Measurements from ENCODE around the gene C5orf24. TPM values are rescaled to one million over a fixed set of nuclear protein-coding genes. Genes with fewer than 3 reads are reported as not detected.
"Not testable (repeated sequence)": the region's sequence is repeated elsewhere in the genome, so short reads cannot be mapped to it uniquely, and the experiment has no call there.

C5orf24 gene
- total and polyA plus RNA-seq, 4 experiments from 2014 or later: 9.2 to 33.9 (median 21.3) TPM

DNA sequence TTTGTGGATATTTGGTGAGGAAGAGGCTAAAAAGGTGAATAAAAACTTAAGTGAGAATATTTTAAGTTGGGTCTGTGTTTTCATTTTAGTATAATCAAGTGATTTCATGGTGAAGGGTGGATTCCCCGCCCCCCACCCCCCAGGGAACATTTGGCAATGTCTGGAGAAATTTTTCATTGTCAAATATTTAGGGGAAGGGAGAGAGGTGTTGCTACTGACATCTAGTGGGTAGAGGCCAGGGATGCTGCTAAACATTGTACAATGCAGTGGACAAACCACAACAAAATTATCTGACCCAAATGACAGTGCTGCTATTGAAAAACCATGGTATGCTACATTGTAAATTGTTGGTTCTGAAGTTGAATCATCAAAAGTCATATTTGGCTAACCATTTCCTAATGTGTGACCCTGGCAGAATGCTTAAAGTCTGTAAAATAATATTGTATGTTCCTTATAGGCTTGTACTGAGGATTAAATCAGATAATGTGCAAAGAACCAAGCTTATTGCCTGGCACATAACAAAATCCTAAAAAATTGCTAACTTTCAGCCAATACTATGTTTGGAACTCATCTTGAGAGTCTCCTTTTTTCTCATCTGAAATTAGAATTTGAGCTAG, 5.6 kb downstream of the C5orf24 start:
- H3K4me1 Mint-ChIP-seq: peaks cover 15 to 58% (median 36%) of the 10 kb centered on the region in 4 donors
- Histone ChIP-seq H3K36me3 (ENCODE audit: insufficient read depth, low read length) (peaks cover 18% of the 10 kb centered on the region), H3K4me1 (ENCODE audit: insufficient read depth, low read length) (peaks cover 21% of the 10 kb centered on the region), H3K27ac (ENCODE audit: low read depth, low read length) (no peak overlapping the region), H3K4me3 (ENCODE audit: low read length in 2 of 2) (no peak overlapping the region), H3K27me3 (ENCODE audit: insufficient read depth, low read length) (no peaks in the 10 kb centered on the region), H3K9me3 (ENCODE audit: control insufficient read depth in 1 of 2, low read length in 2 of 2) (no peaks in the 10 kb centered on the region)
- H3K27me3 Mint-ChIP-seq: no peaks in the 10 kb centered on the region
- H3K9me3 Mint-ChIP-seq: no peaks in the 10 kb centered on the region
- POLR2A ChIA-PET (ENCODE audit: partially characterized antibody): interaction anchor here (1.2 kb wide), 1 partner anchor 94 kb away, joined by 3 read pairs; no protein-coding TSS in a partner anchor
- CTCF ChIA-PET (ENCODE audit: partially characterized antibody): interaction anchor here (0.7 to 1.5 kb wide), 5 partner anchors 9 to 113 kb away, joined by 3 to 4 read pairs (median 3); partner anchors contain the start of gene CAMLG
- H3K36me3 Mint-ChIP-seq: peaks cover 14 to 46% of the 10 kb centered on the region in 2 donors
- peak overlapping the region in 1 of 8 donors; percentile 30 for H3K4me3 Mint-ChIP-seq
- H3K27ac Mint-ChIP-seq: peak overlapping the region in 5 of 7 donors; percentile 29 to 80 (median 57)
- intact Hi-C loops (cut with micrococcal nuclease): no loop called here
- DNase-seq: no peak

DNA sequence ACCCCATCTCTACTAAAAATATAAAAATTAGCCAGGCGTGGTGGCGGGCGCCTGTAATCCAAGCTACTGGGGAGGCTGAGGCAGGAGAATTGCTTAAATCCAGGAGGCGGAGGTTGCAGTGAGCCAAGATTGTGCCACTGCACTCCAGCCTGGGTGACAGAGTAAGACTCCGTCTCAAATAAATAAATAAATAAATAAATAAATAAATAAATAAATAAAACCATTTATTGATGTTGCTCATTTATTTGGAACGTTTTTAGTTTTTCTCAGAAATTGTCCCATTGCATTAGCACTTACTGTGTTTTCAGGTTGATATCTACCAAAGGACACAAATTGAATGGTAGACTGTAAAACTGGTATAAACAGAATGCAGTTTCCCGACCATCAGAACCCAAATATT, 10.7 kb downstream of the C5orf24 start:
- H3K4me3 Mint-ChIP-seq; DNase-seq; H3K9me3 Mint-ChIP-seq; intact Hi-C loops (cut with micrococcal nuclease); H3K9me3 ChIP-seq (ENCODE audit: control insufficient read depth in 1 of 2, low read length in 2 of 2); CTCF ChIA-PET (ENCODE audit: partially characterized antibody); H3K27ac Mint-ChIP-seq; H3K4me3 ChIP-seq (ENCODE audit: low read length in 2 of 2); H3K27me3 Mint-ChIP-seq; H3K4me1 ChIP-seq (ENCODE audit: insufficient read depth, low read length); H3K27ac ChIP-seq (ENCODE audit: low read depth, low read length); H3K27me3 ChIP-seq (ENCODE audit: insufficient read depth, low read length): not testable (repeated sequence)
- peaks cover 29% of the 10 kb centered on the region for H3K36me3 ChIP-seq (ENCODE audit: insufficient read depth, low read length)
- H3K36me3 Mint-ChIP-seq: peaks cover 18 to 47% of the 10 kb centered on the region in 2 donors
- peaks cover 9 to 25% (median 16%) of the 10 kb centered on the region in 4 donors for H3K4me1 Mint-ChIP-seq
- POLR2A ChIA-PET (ENCODE audit: partially characterized antibody): interaction anchor here (1.7 kb wide), 1 partner anchor 18 kb away, joined by 5 read pairs; the partner anchor contains the start of gene TXNDC15

DNA sequence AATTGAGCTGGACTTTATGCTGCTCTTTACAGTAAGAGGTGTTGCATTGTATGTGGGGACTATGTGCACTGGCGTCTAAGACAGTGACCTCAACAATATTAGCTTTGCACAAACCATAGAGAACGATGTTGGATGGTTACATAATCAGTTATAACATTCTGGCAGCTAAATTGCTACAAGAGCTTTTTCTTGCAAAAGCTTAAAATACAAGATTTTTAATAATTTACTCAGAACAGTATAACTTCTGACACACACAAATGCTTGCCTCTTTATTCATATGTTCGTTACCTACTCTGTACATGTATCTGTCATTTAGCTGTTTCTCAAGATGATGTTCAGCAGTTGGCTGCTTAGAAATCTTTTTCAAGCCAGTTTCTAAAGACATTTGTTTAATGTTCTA, 11.6 kb downstream of the C5orf24 start:
- Mint-ChIP-seq H3K9me3 (no peaks in the 10 kb centered on the region), H3K27ac (no peak overlapping the region), H3K36me3 (peaks cover 18 to 44% of the 10 kb centered on the region in 2 donors), H3K4me1 (peaks cover 8 to 19% (median 12%) of the 10 kb centered on the region in 4 donors), H3K4me3 (no peak overlapping the region), H3K27me3 (no peaks in the 10 kb centered on the region)
- no peaks in the 10 kb centered on the region for H3K27me3 ChIP-seq (ENCODE audit: insufficient read depth, low read length)
- ChIA-PET CTCF (ENCODE audit: partially characterized antibody) (no interaction called here), POLR2A (ENCODE audit: partially characterized antibody) (interaction anchor here (1.2 kb wide), 1 partner anchor 12 kb away, joined by 5 read pairs; the partner anchor contains the start of gene C5orf24)
- H3K4me1 ChIP-seq (ENCODE audit: insufficient read depth, low read length): no peaks in the 10 kb centered on the region
- intact Hi-C loops (cut with micrococcal nuclease): no loop called here
- H3K36me3 ChIP-seq (ENCODE audit: insufficient read depth, low read length): peaks cover 29% of the 10 kb centered on the region
- no peaks in the 10 kb centered on the region for H3K9me3 ChIP-seq (ENCODE audit: control insufficient read depth in 1 of 2, low read length in 2 of 2)
- no peak overlapping the region for H3K27ac ChIP-seq (ENCODE audit: low read depth, low read length)
- no peak overlapping the region for H3K4me3 ChIP-seq (ENCODE audit: low read length in 2 of 2)
- DNase-seq: no peak

DNA sequence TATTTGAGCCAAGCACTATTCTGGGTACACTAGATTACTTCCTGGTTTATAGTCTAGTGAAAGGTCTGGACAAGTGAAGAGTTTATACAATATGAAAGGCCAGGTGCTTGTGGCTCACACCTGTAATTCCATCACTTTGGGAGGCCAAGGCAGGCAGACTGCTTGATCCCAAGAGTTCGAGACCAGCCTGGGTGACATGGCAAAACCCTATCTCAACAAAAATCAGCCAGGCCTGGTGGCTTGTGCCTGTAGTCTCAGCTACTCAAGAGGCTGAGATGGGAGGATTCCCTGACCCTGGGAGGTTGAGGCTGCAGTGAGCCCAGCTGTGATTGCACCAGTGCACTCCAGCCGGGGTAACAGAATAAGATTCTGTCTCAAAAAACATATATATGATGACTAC, 18.9 kb downstream of the C5orf24 start:
- POLR2A ChIA-PET (ENCODE audit: partially characterized antibody): interaction anchor here (1.2 kb wide), 1 partner anchor 19 kb away, joined by 3 read pairs; the partner anchor contains the start of gene C5orf24
- Mint-ChIP-seq H3K4me1 (no peaks in the 10 kb centered on the region), H3K36me3 (peaks cover under 1 to 3% of the 10 kb centered on the region in 2 donors), H3K4me3 (no peak overlapping the region), H3K27me3 (no peaks in the 10 kb centered on the region), H3K9me3 (no peaks in the 10 kb centered on the region), H3K27ac (no peak overlapping the region)
- Histone ChIP-seq H3K36me3 (ENCODE audit: insufficient read depth, low read length) (no peaks in the 10 kb centered on the region), H3K4me3 (ENCODE audit: low read length in 2 of 2) (no peak overlapping the region), H3K9me3 (ENCODE audit: control insufficient read depth in 1 of 2, low read length in 2 of 2) (no peaks in the 10 kb centered on the region), H3K27me3 (ENCODE audit: insufficient read depth, low read length) (no peaks in the 10 kb centered on the region), H3K4me1 (ENCODE audit: insufficient read depth, low read length) (no peaks in the 10 kb centered on the region), H3K27ac (ENCODE audit: low read depth, low read length) (no peak overlapping the region)
- DNase-seq: no peak
- CTCF ChIA-PET (ENCODE audit: partially characterized antibody): no interaction called here
- intact Hi-C loops (cut with micrococcal nuclease): no loop called here

DNA sequence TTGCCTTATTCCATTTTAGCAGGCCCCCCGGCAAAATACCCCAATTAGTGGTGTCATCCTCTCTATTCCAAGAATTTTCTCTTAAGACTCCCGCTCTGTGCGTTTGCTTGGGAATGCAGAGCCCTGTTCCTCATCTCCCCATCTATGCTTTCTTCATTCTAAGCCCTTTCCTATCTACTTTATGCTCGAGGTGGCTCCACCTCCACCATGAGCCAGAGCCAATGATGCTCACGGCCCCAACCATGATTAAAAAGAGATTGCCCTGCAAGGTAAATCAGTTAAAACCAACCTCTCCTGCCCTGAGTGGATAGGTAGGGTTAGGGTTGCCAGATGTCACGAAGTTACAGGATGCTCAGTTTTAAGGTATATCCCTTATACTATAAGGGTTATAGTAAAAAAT, 27.7 kb downstream of the C5orf24 start:
- no peaks in the 10 kb centered on the region for H3K9me3 ChIP-seq (ENCODE audit: control insufficient read depth in 1 of 2, low read length in 2 of 2)
- DNase-seq: peak in 2 of 5 donors; percentile 9 to 39
- intact Hi-C loops (cut with micrococcal nuclease): no loop called here
- H3K27me3 ChIP-seq (ENCODE audit: insufficient read depth, low read length): no peaks in the 10 kb centered on the region
- Mint-ChIP-seq H3K27me3 (no peaks in the 10 kb centered on the region), H3K9me3 (no peaks in the 10 kb centered on the region), H3K4me3 (peak overlapping the region; percentile 93 to 98 (median 94)), H3K27ac (peak overlapping the region; percentile 86 to 97 (median 96)), H3K36me3 (peaks cover 0 to 11% of the 10 kb centered on the region in 2 donors), H3K4me1 (peaks cover 22 to 42% (median 34%) of the 10 kb centered on the region in 4 donors)
- ChIA-PET POLR2A (ENCODE audit: partially characterized antibody) (interaction anchor here (0.6 to 3.8 kb wide), 17 partner anchors 13 to 697 kb away, joined by 3 to 69 read pairs (median 5); partner anchors contain the start of genes C5orf24, CAMLG, CDKN2AIPNL and DDX46), CTCF (ENCODE audit: partially characterized antibody) (interaction anchor here (0.7 to 3.4 kb wide), 4 partner anchors 15 to 31 kb away, joined by 3 to 17 read pairs (median 4); partner anchors contain the start of gene PCBD2)
- peak overlapping the region; percentile 78 for H3K27ac ChIP-seq (ENCODE audit: low read depth, low read length)
- peak overlapping the region; percentile 90 to 91 for H3K4me3 ChIP-seq (ENCODE audit: low read length in 2 of 2)
- no peaks in the 10 kb centered on the region for H3K36me3 ChIP-seq (ENCODE audit: insufficient read depth, low read length)
- peaks cover 33% of the 10 kb centered on the region for H3K4me1 ChIP-seq (ENCODE audit: insufficient read depth, low read length)

DNA sequence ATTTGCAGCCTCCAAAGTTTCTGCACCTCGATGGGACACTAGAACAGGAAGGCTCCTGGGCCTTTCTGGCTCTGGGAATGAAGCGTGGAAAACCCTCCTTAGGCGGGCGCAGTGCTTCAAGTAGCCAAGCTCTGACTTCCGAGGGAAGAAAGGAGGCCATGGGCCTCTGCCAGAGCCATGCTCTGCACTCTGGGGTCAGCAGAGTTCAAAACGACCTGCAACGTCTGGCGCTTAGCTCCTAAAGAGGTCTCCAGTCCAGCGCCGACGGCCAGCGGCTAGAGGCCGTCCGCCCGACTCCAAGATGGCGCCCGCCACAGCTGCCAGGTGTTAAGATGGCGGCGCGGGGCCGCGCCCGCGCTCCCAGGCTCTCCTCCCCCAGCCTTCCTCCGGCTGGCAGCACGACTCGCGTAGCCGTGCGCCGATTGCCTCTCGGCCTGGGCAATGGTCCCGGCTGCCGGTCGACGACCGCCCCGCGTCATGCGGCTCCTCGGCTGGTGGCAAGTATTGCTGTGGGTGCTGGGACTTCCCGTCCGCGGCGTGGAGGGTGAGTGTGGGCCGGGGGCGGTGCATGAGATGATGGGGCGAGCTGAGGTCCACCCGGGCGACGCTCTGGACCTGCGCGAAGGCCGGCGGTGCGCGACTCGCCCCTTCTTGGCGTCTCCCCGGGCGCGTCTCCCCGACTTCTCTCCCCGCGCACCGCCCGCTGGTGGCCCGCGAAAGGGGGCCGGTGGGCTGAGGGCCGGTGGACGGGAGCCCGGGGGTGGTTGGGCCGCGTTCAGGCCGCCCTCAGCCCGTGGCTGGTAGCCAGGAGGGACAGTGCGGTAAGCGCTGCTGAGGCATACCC, 28.4 kb downstream of the C5orf24 start, which contains the start of gene TXNDC15:
TXNDC15 (plus strand) TSS at position 385 of the 844 bp plus-strand sequence; CDS start at position 442, 57 bp downstream.
- Histone ChIP-seq H3K27ac (ENCODE audit: low read depth, low read length) (peak within 1 kb of the TSS; percentile 78), H3K36me3 (ENCODE audit: insufficient read depth, low read length) (no peaks in the 10 kb centered on the region), H3K4me3 (ENCODE audit: low read length in 2 of 2) (peak within 1 kb of the TSS; percentile 90 to 91), H3K27me3 (ENCODE audit: insufficient read depth, low read length) (no peaks in the 10 kb centered on the region), H3K9me3 (ENCODE audit: control insufficient read depth in 1 of 2, low read length in 2 of 2) (no peaks in the 10 kb centered on the region), H3K4me1 (ENCODE audit: insufficient read depth, low read length) (peaks cover 33% of the 10 kb centered on the region)
- H3K4me3 Mint-ChIP-seq: peak within 1 kb of the TSS; percentile 93 to 98 (median 94)
- POLR2A ChIA-PET (ENCODE audit: partially characterized antibody): interaction anchor here (0.6 to 3.8 kb wide), 17 partner anchors 11 to 649 kb away, joined by 3 to 69 read pairs (median 4); partner anchors contain the start of genes C5orf24, CAMLG, CDKN2AIPNL and DDX46
- no peaks in the 10 kb centered on the region for H3K27me3 Mint-ChIP-seq
- intact Hi-C loops (cut with micrococcal nuclease): loop anchor here (1.0 kb wide), 4 partner anchors 29 to 136 kb away; partner anchors contain the start of genes C5orf24, CAMLG, DDX46 and PCBD2
- DNase-seq: peak; percentile 79 to 84 (median 81)
- H3K9me3 Mint-ChIP-seq: no peaks in the 10 kb centered on the region
- peaks cover 0 to 13% of the 10 kb centered on the region in 2 donors for H3K36me3 Mint-ChIP-seq
- CTCF ChIA-PET (ENCODE audit: partially characterized antibody): interaction anchor here (0.7 to 3.4 kb wide), 4 partner anchors 15 to 30 kb away, joined by 3 to 17 read pairs (median 4); partner anchors contain the start of gene PCBD2
- H3K27ac Mint-ChIP-seq: peak within 1 kb of the TSS; percentile 86 to 97 (median 96)
- peaks cover 26 to 49% (median 39%) of the 10 kb centered on the region in 4 donors for H3K4me1 Mint-ChIP-seq

All from CD4-positive, alpha-beta memory T cell (primary cell).